Measurements from ENCODE around the gene HDC. TPM values are rescaled to one million over a fixed set of nuclear protein-coding genes. Genes with fewer than 3 reads are reported as not detected.

The HDC gene
- total and polyA plus RNA-seq, 10 donors = 0.22 to 2.9 (median 1.3) TPM; not detected in 3

DNA sequence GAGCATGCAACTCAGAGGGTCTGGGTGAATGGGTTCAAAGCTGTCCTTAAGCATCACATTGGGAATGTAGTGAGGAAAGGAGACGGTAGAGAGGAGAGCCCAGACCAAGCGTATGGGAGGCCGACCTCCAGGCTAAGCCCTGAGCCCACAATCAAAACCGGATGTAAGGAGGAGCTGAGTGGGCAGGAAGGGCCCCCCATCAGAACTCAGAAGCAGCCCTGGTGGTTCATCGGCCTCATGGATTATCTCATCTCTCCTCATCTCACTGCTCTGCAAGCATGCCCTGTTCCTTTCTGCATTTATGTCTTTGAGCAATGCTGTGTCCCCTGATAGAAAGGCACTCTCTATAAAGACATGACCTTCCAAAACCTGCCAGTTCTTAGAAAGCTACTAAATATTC, 6.2 kb downstream of the HDC start:
- H3K27ac ChIP-seq = peak overlapping the region in 1 of 8 donors; percentile 70
- TF ChIP-seq, protein P1, sequence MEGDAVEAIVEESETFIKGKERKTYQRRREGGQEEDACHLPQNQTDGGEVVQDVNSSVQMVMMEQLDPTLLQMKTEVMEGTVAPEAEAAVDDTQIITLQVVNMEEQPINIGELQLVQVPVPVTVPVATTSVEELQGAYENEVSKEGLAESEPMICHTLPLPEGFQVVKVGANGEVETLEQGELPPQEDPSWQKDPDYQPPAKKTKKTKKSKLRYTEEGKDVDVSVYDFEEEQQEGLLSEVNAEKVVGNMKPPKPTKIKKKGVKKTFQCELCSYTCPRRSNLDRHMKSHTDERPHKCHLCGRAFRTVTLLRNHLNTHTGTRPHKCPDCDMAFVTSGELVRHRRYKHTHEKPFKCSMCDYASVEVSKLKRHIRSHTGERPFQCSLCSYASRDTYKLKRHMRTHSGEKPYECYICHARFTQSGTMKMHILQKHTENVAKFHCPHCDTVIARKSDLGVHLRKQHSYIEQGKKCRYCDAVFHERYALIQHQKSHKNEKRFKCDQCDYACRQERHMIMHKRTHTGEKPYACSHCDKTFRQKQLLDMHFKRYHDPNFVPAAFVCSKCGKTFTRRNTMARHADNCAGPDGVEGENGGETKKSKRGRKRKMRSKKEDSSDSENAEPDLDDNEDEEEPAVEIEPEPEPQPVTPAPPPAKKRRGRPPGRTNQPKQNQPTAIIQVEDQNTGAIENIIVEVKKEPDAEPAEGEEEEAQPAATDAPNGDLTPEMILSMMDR (IDR thresholded peaks at IDR 0.05 in 8 of 11, conservative IDR thresholded peaks at IDR 0.05 in 3 of 11) = no peak
- TF ChIP-seq POLR2AphosphoS5 (IDR thresholded peaks at IDR 0.05) = no peak
- TF ChIP-seq POLR2A (IDR thresholded peaks at IDR 0.05) = no peak
- H3K4me3 ChIP-seq = no peak overlapping the region
- no peaks in the 10 kb centered on the region for H3K27me3 ChIP-seq (replicated peaks in 1 of 7)
- no peak for DNase-seq
- intact Hi-C loops (cut with DNase I; ENCODE audit: low total_unique reads) = no loop called here
- no peaks in the 10 kb centered on the region for H3K9me3 ChIP-seq
- no peaks in the 10 kb centered on the region for H3K36me3 ChIP-seq
- WGBS, 5 donors = 57 to 79% (median 69%) methylated on average over 5 of the region's 5 CpGs
- peaks cover 0 to 53% (median 14%) of the 10 kb centered on the region in 6 donors for H3K4me1 ChIP-seq

DNA sequence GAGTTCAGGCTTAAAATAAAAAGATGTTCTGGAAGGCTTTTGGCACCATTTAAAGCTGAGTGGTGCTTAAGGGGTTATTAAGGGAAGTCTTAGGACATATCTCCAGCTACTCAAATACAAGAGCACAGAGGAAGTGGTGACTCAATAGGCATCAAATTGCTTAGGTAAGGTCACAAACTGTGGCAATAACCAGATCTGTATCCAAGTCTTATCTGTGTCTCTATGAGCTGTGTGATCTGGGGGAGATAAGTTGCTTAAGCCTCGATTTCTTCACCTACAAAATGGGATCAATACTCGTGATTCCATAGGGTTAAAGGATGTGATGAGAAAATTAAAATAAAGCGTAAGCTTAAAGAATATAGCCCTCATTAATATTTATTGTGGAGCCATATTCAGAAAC, 7.6 kb downstream of the HDC start:
- TF ChIP-seq, protein P1 (IDR thresholded peaks at IDR 0.05 in 8 of 11, conservative IDR thresholded peaks at IDR 0.05 in 3 of 11) = no peak
- no peak for TF ChIP-seq POLR2AphosphoS5 (IDR thresholded peaks at IDR 0.05)
- TF ChIP-seq POLR2A (IDR thresholded peaks at IDR 0.05) = no peak
- Histone ChIP-seq H3K27ac (peak overlapping the region in 6 of 8 donors; percentile 4 to 70 (median 24)), H3K9me3 (no peaks in the 10 kb centered on the region), H3K4me3 (no peak overlapping the region), H3K4me1 (peaks cover 0 to 48% (median 12%) of the 10 kb centered on the region in 6 donors), H3K27me3 (replicated peaks in 1 of 7) (no peaks in the 10 kb centered on the region), H3K36me3 (no peaks in the 10 kb centered on the region)
- WGBS, 5 donors = 57 to 87% (median 73%) methylated on average over 3 of the region's 3 CpGs
- DNase-seq = no peak
- intact Hi-C loops (cut with DNase I; ENCODE audit: low total_unique reads) = no loop called here

DNA sequence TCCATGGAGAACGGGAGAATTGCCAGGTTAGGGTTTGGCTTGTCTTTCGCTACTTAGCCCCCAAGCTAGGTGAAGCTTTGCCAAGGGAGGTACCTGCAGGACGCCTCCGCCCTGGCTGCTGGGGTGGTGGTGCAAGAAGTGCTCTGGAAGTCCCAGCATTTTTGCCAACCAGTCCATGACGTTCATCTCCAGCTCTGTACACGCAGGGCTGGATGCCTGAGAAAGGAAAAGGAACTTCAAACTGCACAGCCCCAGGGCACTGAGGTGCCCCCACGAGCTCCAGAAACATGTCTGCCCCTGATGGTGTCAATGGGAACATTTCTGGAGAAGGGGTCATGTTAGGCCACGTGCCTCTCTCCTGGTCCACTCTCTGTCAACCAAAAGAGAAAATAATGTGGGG, 8.2 kb downstream of the HDC start:
- H3K9me3 ChIP-seq = no peaks in the 10 kb centered on the region
- peak overlapping the region in 3 of 8 donors; percentile 33 to 70 (median 36) for H3K27ac ChIP-seq
- H3K4me3 ChIP-seq = no peak overlapping the region
- intact Hi-C loops (cut with DNase I; ENCODE audit: low total_unique reads) = no loop called here
- H3K36me3 ChIP-seq = no peaks in the 10 kb centered on the region
- H3K4me1 ChIP-seq = peaks cover 0 to 42% (median 7%) of the 10 kb centered on the region in 6 donors
- TF ChIP-seq, protein P1 (IDR thresholded peaks at IDR 0.05 in 8 of 11, conservative IDR thresholded peaks at IDR 0.05 in 3 of 11) = no peak
- TF ChIP-seq POLR2AphosphoS5 (IDR thresholded peaks at IDR 0.05) = no peak
- no peak for TF ChIP-seq POLR2A (IDR thresholded peaks at IDR 0.05)
- no peaks in the 10 kb centered on the region for H3K27me3 ChIP-seq (replicated peaks in 1 of 7)
- DNase-seq = no peak
- WGBS, 5 donors = 80 to 91% (median 84%) methylated on average over 6 to 8 of the region's 8 CpGs

DNA sequence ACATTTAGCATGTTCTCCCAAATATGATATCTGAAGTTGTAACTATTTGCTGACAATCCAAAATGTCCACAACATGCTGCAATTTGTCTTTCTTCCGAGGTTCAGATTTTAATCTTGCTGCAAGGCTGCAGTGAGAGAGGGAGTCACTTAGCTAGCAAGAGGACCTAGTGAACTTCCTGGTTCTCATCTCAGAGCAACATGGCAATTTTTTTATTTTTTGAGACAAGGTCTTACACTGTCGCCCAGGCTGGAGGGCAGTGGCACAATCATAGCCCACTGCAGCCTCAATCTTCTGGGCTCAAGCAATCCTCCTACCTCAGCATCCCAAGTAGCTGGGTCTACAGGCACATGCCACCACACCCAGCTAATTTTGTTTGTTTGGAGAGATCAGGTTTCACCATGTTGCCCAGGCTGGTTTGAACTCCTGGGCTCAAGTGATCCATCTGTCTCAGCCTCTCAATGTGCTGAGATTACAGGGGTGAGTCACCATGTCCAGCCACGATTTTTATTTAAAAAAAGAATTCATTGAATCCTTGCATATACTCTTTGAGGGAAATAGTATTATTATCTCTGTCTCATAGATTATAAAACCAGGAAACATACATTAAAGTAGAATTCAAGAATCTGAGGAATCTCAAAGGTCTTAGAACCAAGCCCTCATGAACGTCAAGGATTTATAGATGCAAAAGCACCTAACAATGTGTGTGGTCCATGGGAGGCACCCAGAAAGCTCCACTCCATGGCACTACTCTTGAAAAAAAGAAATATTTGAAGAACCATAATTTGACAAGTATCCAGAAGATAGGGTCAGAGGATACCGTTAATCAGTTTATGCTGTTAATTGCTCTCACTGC, 9.1 kb downstream of the HDC start:
- Histone ChIP-seq H3K9me3 (no peaks in the 10 kb centered on the region), H3K27ac (peak overlapping the region in 1 of 8 donors; percentile 70), H3K36me3 (no peaks in the 10 kb centered on the region), H3K4me3 (no peak overlapping the region), H3K27me3 (replicated peaks in 1 of 7) (no peaks in the 10 kb centered on the region), H3K4me1 (peaks cover 0 to 36% (median 5%) of the 10 kb centered on the region in 6 donors)
- intact Hi-C loops (cut with DNase I; ENCODE audit: low total_unique reads) = no loop called here
- DNase-seq = no peak
- 63 to 77% (median 66%) methylated on average over 5 of the region's 5 CpGs for WGBS, 5 donors
- TF ChIP-seq POLR2AphosphoS5 (IDR thresholded peaks at IDR 0.05) (no peak), POLR2A (IDR thresholded peaks at IDR 0.05) (no peak)
- TF ChIP-seq, protein P1 (IDR thresholded peaks at IDR 0.05 in 8 of 11, conservative IDR thresholded peaks at IDR 0.05 in 3 of 11) = no peak
